GM18868 (cell line): ENCODE data around the gene MAPK12.
"Not testable (repeated sequence)": the region's sequence is repeated elsewhere in the genome, so short reads cannot be mapped to it uniquely, and the experiment has no call there.

Source experiments
- ATAC-seq: cut with Tn5 transposase; IDR thresholded peaks from one replicate; pipeline ENCODE4 v1.9.1; 2021; ENCODE audit warnings: mild to moderate bottlenecking, moderate library complexity; ENCODE audit not compliant: unreplicated experiment

MAPK12 gene

GRCh38 chr22:50217543-50218152 is 43.8 kb downstream of the MAPK12 start:
- ATAC-seq = no peak

- no peak for ATAC-seq
Measured at GRCh38 chr22:50216684-50217520, 44.6 kb downstream of the MAPK12 start.

- ATAC-seq = no peak
Measured at GRCh38 chr22:50216055-50216683, 45.3 kb downstream of the MAPK12 start.

- no peak for ATAC-seq
Measured at GRCh38 chr22:50215297-50216054, 46.0 kb downstream of the MAPK12 start.

GRCh38 chr22:50213263-50213662 is 48.2 kb downstream of the MAPK12 start:
- no peak for ATAC-seq

GRCh38 chr22:50211147-50211546 is 50.3 kb downstream of the MAPK12 start:
- no peak for ATAC-seq

GRCh38 chr22:50210378-50211139 is 50.9 kb downstream of the MAPK12 start:
- ATAC-seq = no peak

GRCh38 chr22:50209893-50210292 is 51.6 kb downstream of the MAPK12 start:
- ATAC-seq = no peak

GRCh38 chr22:50208939-50209892 is 52.3 kb downstream of the MAPK12 start:
- no peak for ATAC-seq

GRCh38 chr22:50208430-50208938 is 53.0 kb downstream of the MAPK12 start:
- no peak for ATAC-seq

GRCh38 chr22:50207383-50208140 is 53.9 kb downstream of the MAPK12 start:
- ATAC-seq = no peak

GRCh38 chr22:50206599-50206998 is 54.9 kb downstream of the MAPK12 start:
- no peak for ATAC-seq

- no peak for ATAC-seq
Measured at GRCh38 chr22:50205781-50206569, 55.5 kb downstream of the MAPK12 start.

- not testable (repeated sequence) for ATAC-seq
Measured at GRCh38 chr22:50204998-50205397, 56.5 kb downstream of the MAPK12 start.

- ATAC-seq = no peak
Measured at GRCh38 chr22:50204571-50204970, 56.9 kb downstream of the MAPK12 start.

- no peak for ATAC-seq
Measured at GRCh38 chr22:50203288-50203687, 58.2 kb downstream of the MAPK12 start.
